ENCODE results near the gene TUSC2.

The TUSC2 gene

GRCh38 chr3:50347187-50347813 lies 19.3 kb upstream of the TUSC2 start:
- Histone ChIP-seq H3K4me3 (ENCODE audit: low read length, poor library complexity, severe bottlenecking) (no peak overlapping the region), H3K27me3 (ENCODE audit: insufficient read depth, low read length, poor library complexity, severe bottlenecking) (no peaks in the 10 kb centered on the region), H3K9me2 (replicated peaks; ENCODE audit: low read depth, low read length) (no peaks in the 10 kb centered on the region), H3K36me3 (ENCODE audit: insufficient read depth, low read length) (peaks cover 7% of the 10 kb centered on the region; the same call in 1 of the 2 replicates), H3K9ac (ENCODE audit: low read depth, low read length, poor library complexity, severe bottlenecking) (no peak overlapping the region), H3K4me2 (ENCODE audit: low read depth, low read length, poor library complexity, severe bottlenecking) (peak overlapping the region; percentile 20), H2AFZ (ENCODE audit: low read length) (no peak overlapping the region), H3F3A (ENCODE audit: low read depth) (peaks cover 2% of the 10 kb centered on the region; the same call in 1 of the 2 replicates), H4K20me1 (ENCODE audit: insufficient read depth, low read length, poor library complexity, severe bottlenecking) (peaks cover 5% of the 10 kb centered on the region), H3K9me3 (ENCODE audit: insufficient read depth, low read depth, low read length) (no peaks in the 10 kb centered on the region), H3K79me2 (ENCODE audit: insufficient read depth, low read length) (peaks cover 41% of the 10 kb centered on the region), H3K4me1 (ENCODE audit: insufficient read depth, low read length, poor library complexity, severe bottlenecking) (peaks cover 45% of the 10 kb centered on the region)
- no peak for TF ChIP-seq EZH2phosphoT487 (IDR thresholded peaks at IDR 0.05; ENCODE audit: borderline replicate concordance)
- TF ChIP-seq CTCF (conservative IDR thresholded peaks at IDR 0.05; ENCODE audit: low read length) = peak; percentile 67

DNA sequence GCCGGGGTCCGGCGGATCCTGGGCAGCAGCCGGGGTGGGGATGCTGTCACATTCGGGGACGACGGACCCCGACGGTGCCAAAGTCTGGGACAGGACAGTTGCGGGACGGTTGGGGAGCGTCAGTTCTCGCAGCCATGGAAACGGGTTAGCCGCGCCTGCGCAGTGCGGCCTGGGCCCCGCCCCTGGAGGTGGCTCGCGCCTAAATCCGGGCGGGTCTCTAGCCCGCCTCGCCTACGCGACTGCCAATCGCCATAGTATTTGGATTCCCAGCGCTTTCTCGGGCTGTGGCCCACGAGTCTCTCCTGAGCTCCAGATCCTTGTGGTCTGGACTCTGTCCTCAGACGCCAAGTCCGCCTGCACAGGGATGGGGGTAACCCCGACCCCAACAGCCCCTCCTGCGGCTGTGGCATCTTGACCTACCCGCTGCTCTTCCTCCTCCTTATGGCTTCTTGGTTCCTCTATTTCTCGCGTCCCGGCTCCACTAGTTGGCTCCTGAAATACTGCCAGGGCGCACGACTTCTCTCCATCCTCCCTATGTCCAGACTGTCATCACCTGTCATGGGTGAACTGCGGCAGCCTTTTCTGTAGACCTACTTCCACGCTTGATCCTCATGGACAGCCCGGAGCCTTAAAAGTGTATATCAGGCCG lies 17.7 kb upstream of the TUSC2 start, which contains the start of gene ZMYND10:
ZMYND10 (minus strand) TSS at position 147 of the 649 bp plus-strand sequence. CDS start 153 bp downstream, outside the sequence.
- Histone ChIP-seq H3K4me2 (ENCODE audit: low read depth, low read length, poor library complexity, severe bottlenecking) (no peak within 1 kb of the TSS), H3K36me3 (ENCODE audit: insufficient read depth, low read length) (peaks cover 7% of the 10 kb centered on the region; the same call in 1 of the 2 replicates), H3K27me3 (ENCODE audit: insufficient read depth, low read length, poor library complexity, severe bottlenecking) (no peaks in the 10 kb centered on the region), H3K79me2 (ENCODE audit: insufficient read depth, low read length) (peaks cover 43% of the 10 kb centered on the region), H3K4me3 (ENCODE audit: low read length, poor library complexity, severe bottlenecking) (no peak within 1 kb of the TSS), H3K9me3 (ENCODE audit: insufficient read depth, low read depth, low read length) (no peaks in the 10 kb centered on the region), H3F3A (ENCODE audit: low read depth) (peaks cover 6% of the 10 kb centered on the region; the same call in 1 of the 2 replicates), H3K9ac (ENCODE audit: low read depth, low read length, poor library complexity, severe bottlenecking) (no peak within 1 kb of the TSS), H3K9me2 (replicated peaks; ENCODE audit: low read depth, low read length) (no peaks in the 10 kb centered on the region), H3K4me1 (ENCODE audit: insufficient read depth, low read length, poor library complexity, severe bottlenecking) (peaks cover 50% of the 10 kb centered on the region), H2AFZ (ENCODE audit: low read length) (no peak within 1 kb of the TSS), H4K20me1 (ENCODE audit: insufficient read depth, low read length, poor library complexity, severe bottlenecking) (no peaks in the 10 kb centered on the region)
- TF ChIP-seq CTCF (conservative IDR thresholded peaks at IDR 0.05; ENCODE audit: low read length) (no peak), EZH2phosphoT487 (IDR thresholded peaks at IDR 0.05; ENCODE audit: borderline replicate concordance) (no peak)

DNA sequence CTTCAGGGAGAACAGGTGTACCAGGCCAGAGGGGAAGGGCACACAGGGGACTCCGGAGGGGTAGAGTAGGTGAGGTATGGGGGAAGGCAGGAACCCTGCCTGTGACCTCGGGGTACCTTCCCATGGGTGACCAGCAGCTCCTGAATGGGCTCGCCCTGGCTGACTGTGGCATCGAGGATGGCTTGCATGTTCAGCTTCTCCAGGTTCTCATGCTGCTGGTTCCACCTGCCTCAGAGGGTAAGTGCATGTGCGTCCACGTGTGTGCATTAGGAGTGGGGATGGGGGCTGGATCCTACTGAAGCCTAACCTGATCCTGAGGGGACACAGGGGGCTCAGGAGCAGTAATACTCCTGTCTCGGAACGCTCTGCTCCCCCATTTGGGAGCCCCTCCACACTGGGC lies 17.0 kb upstream of the TUSC2 start:
- no peak overlapping the region for H3K9ac ChIP-seq (ENCODE audit: low read depth, low read length, poor library complexity, severe bottlenecking)
- no peaks in the 10 kb centered on the region for H3K27me3 ChIP-seq (ENCODE audit: insufficient read depth, low read length, poor library complexity, severe bottlenecking)
- no peak overlapping the region for H3K4me2 ChIP-seq (ENCODE audit: low read depth, low read length, poor library complexity, severe bottlenecking)
- no peak overlapping the region for H2AFZ ChIP-seq (ENCODE audit: low read length)
- TF ChIP-seq CTCF (conservative IDR thresholded peaks at IDR 0.05; ENCODE audit: low read length) (no peak), EZH2phosphoT487 (IDR thresholded peaks at IDR 0.05; ENCODE audit: borderline replicate concordance) (no peak)
- no peak overlapping the region for H3K4me3 ChIP-seq (ENCODE audit: low read length, poor library complexity, severe bottlenecking)
- H3F3A ChIP-seq (ENCODE audit: low read depth) = peaks cover 6% of the 10 kb centered on the region; the same call in 1 of the 2 replicates
- peaks cover 7% of the 10 kb centered on the region; the same call in 1 of the 2 replicates for H3K36me3 ChIP-seq (ENCODE audit: insufficient read depth, low read length)
- H3K79me2 ChIP-seq (ENCODE audit: insufficient read depth, low read length) = peaks cover 45% of the 10 kb centered on the region
- peaks cover 47% of the 10 kb centered on the region for H3K4me1 ChIP-seq (ENCODE audit: insufficient read depth, low read length, poor library complexity, severe bottlenecking)
- no peaks in the 10 kb centered on the region for H3K9me2 ChIP-seq (replicated peaks; ENCODE audit: low read depth, low read length)
- H4K20me1 ChIP-seq (ENCODE audit: insufficient read depth, low read length, poor library complexity, severe bottlenecking) = no peaks in the 10 kb centered on the region
- H3K9me3 ChIP-seq (ENCODE audit: insufficient read depth, low read depth, low read length) = no peaks in the 10 kb centered on the region
